Measurements from ENCODE around the gene CCL13. TPM values are rescaled to one million over a fixed set of nuclear protein-coding genes. Genes with fewer than 3 reads are reported as not detected.

Gene CCL13
- total and polyA plus RNA-seq, 8 donors = 0.65 to 29.5 (median 12.0) TPM; not detected in 4

- intact Hi-C loops (cut with DNase I; ENCODE audit: low total_unique reads) = no loop called here
- Histone ChIP-seq H3K9me3 (no peaks in the 10 kb centered on the region), H3K4me1 (peaks cover 0 to 11% (median 0%) of the 10 kb centered on the region in 4 donors), H3K27me3 (peaks cover 0 to 18% (median 0%) of the 10 kb centered on the region in 3 donors), H3K4me3 (peak overlapping the region in 1 of 4 donors; percentile 9), H3K36me3 (no peaks in the 10 kb centered on the region), H3K27ac (peak overlapping the region in 1 of 5 donors; percentile 16)
- DNase-seq = peak in 1 of 2 donors; percentile 28
- TF ChIP-seq POLR2AphosphoS5 (IDR thresholded peaks at IDR 0.05) (no peak), EP300 (IDR thresholded peaks at IDR 0.05) (no peak), POLR2A (IDR thresholded peaks at IDR 0.05) (no peak), CTCF (IDR thresholded peaks at IDR 0.05) (no peak)
- 10 to 30% (median 12%) methylated on average over 6 of the region's 6 CpGs for WGBS, 5 donors
These were observed 22.4 kb downstream of the CCL13 start for GRCh38 chr17:34378664-34379101.

- no peaks in the 10 kb centered on the region for H3K9me3 ChIP-seq
- no peak for DNase-seq
- TF ChIP-seq EP300 (IDR thresholded peaks at IDR 0.05) = no peak
- TF ChIP-seq POLR2A (IDR thresholded peaks at IDR 0.05) = no peak
- no peak overlapping the region for H3K4me3 ChIP-seq
- H3K4me1 ChIP-seq = peaks cover 0 to 11% (median 0%) of the 10 kb centered on the region in 4 donors
- H3K36me3 ChIP-seq = no peaks in the 10 kb centered on the region
- H3K27me3 ChIP-seq = peaks cover 0 to 18% (median 0%) of the 10 kb centered on the region in 3 donors
- H3K27ac ChIP-seq = no peak overlapping the region
- 60 to 72% (median 69%) methylated on average over 5 of the region's 5 CpGs for WGBS, 5 donors
- intact Hi-C loops (cut with DNase I; ENCODE audit: low total_unique reads) = no loop called here
These were observed 23.6 kb downstream of the CCL13 start for GRCh38 chr17:34379868-34380267.

- peaks cover 0 to 17% (median 0%) of the 10 kb centered on the region in 4 donors for H3K4me1 ChIP-seq
- H3K9me3 ChIP-seq = no peaks in the 10 kb centered on the region
- no peak overlapping the region for H3K27ac ChIP-seq
- H3K27me3 ChIP-seq = peaks cover 0 to 28% (median 4%) of the 10 kb centered on the region in 3 donors
- TF ChIP-seq EP300 (IDR thresholded peaks at IDR 0.05) = no peak
- TF ChIP-seq POLR2AphosphoS5 (IDR thresholded peaks at IDR 0.05) = no peak
- TF ChIP-seq CTCF (IDR thresholded peaks at IDR 0.05) = no peak
- TF ChIP-seq POLR2A (IDR thresholded peaks at IDR 0.05) = no peak
- DNase-seq = peak in 1 of 2 donors; percentile 27
- WGBS, 5 donors = 17 to 35% (median 30%) methylated on average over 7 of the region's 7 CpGs
- H3K36me3 ChIP-seq = no peaks in the 10 kb centered on the region
- H3K4me3 ChIP-seq = no peak overlapping the region
- intact Hi-C loops (cut with DNase I; ENCODE audit: low total_unique reads) = no loop called here
These were observed 26.4 kb downstream of the CCL13 start for GRCh38 chr17:34382621-34383124.

GRCh38 chr17:34383216-34383615 lies 26.9 kb downstream of the CCL13 start:
- 63 to 75% (median 67%) methylated on average over 3 of the region's 3 CpGs for WGBS, 5 donors
- Histone ChIP-seq H3K4me3 (no peak overlapping the region), H3K9me3 (no peaks in the 10 kb centered on the region), H3K36me3 (no peaks in the 10 kb centered on the region), H3K27ac (no peak overlapping the region), H3K27me3 (peaks cover 0 to 28% (median 4%) of the 10 kb centered on the region in 3 donors), H3K4me1 (peaks cover 0 to 13% (median 0%) of the 10 kb centered on the region in 4 donors)
- intact Hi-C loops (cut with DNase I; ENCODE audit: low total_unique reads) = no loop called here
- TF ChIP-seq POLR2AphosphoS5 (IDR thresholded peaks at IDR 0.05) = no peak
- no peak for TF ChIP-seq POLR2A (IDR thresholded peaks at IDR 0.05)
- no peak for TF ChIP-seq EP300 (IDR thresholded peaks at IDR 0.05)
- TF ChIP-seq CTCF (IDR thresholded peaks at IDR 0.05) = no peak
- no peak for DNase-seq

GRCh38 chr17:34384271-34384670 lies 28.0 kb downstream of the CCL13 start:
- Histone ChIP-seq H3K27ac (no peak overlapping the region), H3K4me1 (peaks cover 0 to 12% (median 0%) of the 10 kb centered on the region in 4 donors), H3K36me3 (no peaks in the 10 kb centered on the region), H3K9me3 (no peaks in the 10 kb centered on the region), H3K27me3 (peaks cover 0 to 35% (median 4%) of the 10 kb centered on the region in 3 donors), H3K4me3 (no peak overlapping the region)
- intact Hi-C loops (cut with DNase I; ENCODE audit: low total_unique reads) = no loop called here
- WGBS, 5 donors = 75 to 81% (median 77%) methylated on average over 1 of the region's 1 CpG
- TF ChIP-seq POLR2AphosphoS5 (IDR thresholded peaks at IDR 0.05) = no peak
- TF ChIP-seq EP300 (IDR thresholded peaks at IDR 0.05) = no peak
- no peak for TF ChIP-seq CTCF (IDR thresholded peaks at IDR 0.05)
- TF ChIP-seq POLR2A (IDR thresholded peaks at IDR 0.05) = no peak
- DNase-seq = no peak
